ENCODE measurements around the gene ZBTB7A.

ZBTB7A gene

GRCh38 chr19:4066176-4066606, 508 bp downstream of the ZBTB7A start:
- no peak for DNase-seq

GRCh38 chr19:4065430-4066175, 1.1 kb downstream of the ZBTB7A start:
- peak; percentile 99 for DNase-seq

GRCh38 chr19:4064496-4065260, 2.0 kb downstream of the ZBTB7A start:
- DNase-seq = peak; percentile 63

- DNase-seq = no peak
These were observed 2.6 kb downstream of the ZBTB7A start for GRCh38 chr19:4064149-4064495.

GRCh38 chr19:4063369-4064148, 3.1 kb downstream of the ZBTB7A start:
- no peak for DNase-seq

- no peak for DNase-seq
These were observed 4.0 kb downstream of the ZBTB7A start for GRCh38 chr19:4062419-4063368.

GRCh38 chr19:4061683-4062418, 4.8 kb downstream of the ZBTB7A start:
- DNase-seq = no peak

- no peak for DNase-seq
These were observed 5.5 kb downstream of the ZBTB7A start for GRCh38 chr19:4061178-4061682.

- no peak for DNase-seq
These were observed 6.0 kb downstream of the ZBTB7A start for GRCh38 chr19:4060621-4061177.

- DNase-seq = no peak
These were observed 6.6 kb downstream of the ZBTB7A start for GRCh38 chr19:4059891-4060620.

- no peak for DNase-seq
These were observed 7.2 kb downstream of the ZBTB7A start for GRCh38 chr19:4059453-4059871.

GRCh38 chr19:4058693-4059452, 7.8 kb downstream of the ZBTB7A start:
- no peak for DNase-seq

- DNase-seq = no peak
These were observed 8.6 kb downstream of the ZBTB7A start for GRCh38 chr19:4057931-4058692.

GRCh38 chr19:4055209-4055552, 11.5 kb downstream of the ZBTB7A start:
- no peak for DNase-seq

- no peak for DNase-seq
These were observed 12.1 kb downstream of the ZBTB7A start for GRCh38 chr19:4054441-4055208.

GRCh38 chr19:4053423-4054324, 13.0 kb downstream of the ZBTB7A start:
- DNase-seq = no peak

- DNase-seq = no peak
These were observed 13.7 kb downstream of the ZBTB7A start for GRCh38 chr19:4052993-4053422.

Data from left hindlimb (tissue), 1 donor.